Bronchial epithelial cell (primary cell): Measurements from ENCODE around the gene GHDC. TPM values are rescaled to one million over a fixed set of nuclear protein-coding genes. Genes with fewer than 3 reads are reported as not detected.

Experiments used
- DNase-seq: peaks from one replicate; pipeline ENCODE4 v3.0.0-alpha.2; 2010; ENCODE audit warnings: low read depth
- FAIRE-seq: peaks from 2 replicates; lab custom pipeline; 2011; peaks lifted over from hg19 to GRCh38; lab: Jason Lieb, UNC
- H3K27me3 ChIP-seq: 2 replicates; pipeline ENCODE4 v1.5.1; 2011; ENCODE audit warnings: low read length; ENCODE audit not compliant: control insufficient read depth, insufficient read depth
- H3K36me3 ChIP-seq: 2 replicates; pipeline ENCODE4 v1.5.1; 2011; ENCODE audit warnings: low read length; ENCODE audit not compliant: control insufficient read depth, insufficient read depth
- H3K4me3 ChIP-seq: 2 replicates; pipeline ENCODE4 v1.5.1; 2011; ENCODE audit warnings: mild to moderate bottlenecking, low read depth, low read length, control low read depth
- CTCF ChIP-seq: IDR thresholded peaks from 2 replicates; pipeline ENCODE4 v1.5.1; 2011; ENCODE audit warnings: mild to moderate bottlenecking, moderate library complexity, low read length, control low read depth, inconsistent platforms; ENCODE audit not compliant: insufficient read depth, severe bottlenecking
- total RNA-seq: library from RNA; depleted of rRNA; stranded (reverse); fragments of >200 nt; gene quantifications from 2 replicates; pipeline ENCODE4 v1.2.1, GENCODE V29; 2014

The GHDC gene
- total RNA-seq, 1 donor from 2014 or later: 6.8 TPM

- FAIRE-seq: no peak
- H3K4me3 ChIP-seq: no peak overlapping the region
- H3K36me3 ChIP-seq: no peaks in the 10 kb centered on the region
Measured at GRCh38 chr17:42167807-42168206, 26.5 kb downstream of the GHDC start.

GRCh38 chr17:42166196-42166763, 28.0 kb downstream of the GHDC start:
- DNase-seq (no peak), FAIRE-seq (no peak)
- H3K4me3 ChIP-seq: no peak overlapping the region
- no peaks in the 10 kb centered on the region for H3K27me3 ChIP-seq
- no peak for TF ChIP-seq CTCF
- no peaks in the 10 kb centered on the region for H3K36me3 ChIP-seq

More at GRCh38 chr17:42167807-42168206, 26.5 kb downstream of the GHDC start:
- no peak for DNase-seq
- no peaks in the 10 kb centered on the region for H3K27me3 ChIP-seq
- no peak for TF ChIP-seq CTCF

- DNase-seq (no peak), FAIRE-seq (no peak)
- H3K4me3 ChIP-seq: no peak overlapping the region
- H3K27me3 ChIP-seq: no peaks in the 10 kb centered on the region
- no peak for TF ChIP-seq CTCF
- H3K36me3 ChIP-seq: no peaks in the 10 kb centered on the region
Measured at GRCh38 chr17:42165751-42166150, 28.5 kb downstream of the GHDC start.

GRCh38 chr17:42163696-42164407, 30.4 kb downstream of the GHDC start:
- no peaks in the 10 kb centered on the region for H3K27me3 ChIP-seq
- no peak for FAIRE-seq
- no peak for TF ChIP-seq CTCF
- no peak overlapping the region for H3K4me3 ChIP-seq
- H3K36me3 ChIP-seq: no peaks in the 10 kb centered on the region
- DNase-seq: no peak

- Histone ChIP-seq H3K4me3 (no peak overlapping the region), H3K27me3 (no peaks in the 10 kb centered on the region), H3K36me3 (no peaks in the 10 kb centered on the region)
- FAIRE-seq: no peak
- no peak for DNase-seq
- TF ChIP-seq CTCF: peak; percentile 26
Measured at GRCh38 chr17:42163113-42163512, 31.2 kb downstream of the GHDC start.
